Progenitor cell of endocrine pancreas (in vitro differentiated cells): Measurements from ENCODE around the gene SLC25A47. TPM values are rescaled to one million over a fixed set of nuclear protein-coding genes. Genes with fewer than 3 reads are reported as not detected.
"Not testable (repeated sequence)": the region's sequence is repeated elsewhere in the genome, so short reads cannot be mapped to it uniquely, and the experiment has no call there.

ENCODE experiments used
- DNase-seq: peaks from one replicate; pipeline ENCODE4 v3.0.0; 2021; ENCODE audit warnings: low spot score; ENCODE audit not compliant: unreplicated experiment
- H3K27ac Mint-ChIP-seq: 2 replicates; pipeline ENCODE4 v1.8.0; 2021; ENCODE audit warnings: mild to moderate bottlenecking, moderate library complexity, mixed read lengths
- H3K27me3 Mint-ChIP-seq: 2 replicates; pipeline ENCODE4 v1.8.0; 2021; ENCODE audit warnings: mixed read lengths
- H3K36me3 Mint-ChIP-seq: 2 replicates; pipeline ENCODE4 v1.8.0; 2022; ENCODE audit warnings: mixed read lengths; ENCODE audit not compliant: insufficient read depth
- H3K4me1 Mint-ChIP-seq: 2 replicates; pipeline ENCODE4 v1.8.0; 2021; ENCODE audit warnings: low read depth, mixed read lengths
- H3K4me3 Mint-ChIP-seq: 2 replicates; pipeline ENCODE4 v1.8.0; 2021; ENCODE audit warnings: low read depth, mild to moderate bottlenecking, moderate library complexity, mixed read lengths
- H3K9me3 Mint-ChIP-seq: 2 replicates; pipeline ENCODE4 v1.8.0; 2021; ENCODE audit warnings: low read depth, mixed read lengths
- CTCF ChIP-seq: fragments of 200-600 bp; sonication (generic); IDR thresholded peaks from one replicate; pipeline ENCODE4 v1.5.0; 2021; ENCODE audit warnings: antibody characterized with exemption, mild to moderate bottlenecking; ENCODE audit not compliant: unreplicated experiment
- total RNA-seq: library from RNA; stranded (reverse); gene quantifications from 2 replicates; pipeline ENCODE4 v1.2.1, GENCODE V29; 2021

SLC25A47 gene
- total RNA-seq, 1 donor from 2014 or later = not detected

GRCh38 chr14:100287202-100287997 is 35.7 kb upstream of the SLC25A47 start:
- Mint-ChIP-seq H3K27me3 (no peaks in the 10 kb centered on the region), H3K27ac (no peak overlapping the region), H3K4me1 (peaks cover 9% of the 10 kb centered on the region), H3K4me3 (peak overlapping the region; percentile 31), H3K9me3 (no peaks in the 10 kb centered on the region), H3K36me3 (no peaks in the 10 kb centered on the region)
- no peak for DNase-seq
- TF ChIP-seq CTCF = no peak

- not testable (repeated sequence) for DNase-seq, H3K27me3 Mint-ChIP-seq, H3K4me1 Mint-ChIP-seq, H3K27ac Mint-ChIP-seq, H3K9me3 Mint-ChIP-seq, H3K4me3 Mint-ChIP-seq, H3K36me3 Mint-ChIP-seq
Observed at GRCh38 chr14:100287998-100288295, 35.2 kb upstream of the SLC25A47 start.

- Mint-ChIP-seq H3K36me3 (peaks cover 2% of the 10 kb centered on the region), H3K4me1 (peaks cover 9% of the 10 kb centered on the region), H3K27me3 (no peaks in the 10 kb centered on the region), H3K4me3 (no peak overlapping the region), H3K9me3 (no peaks in the 10 kb centered on the region), H3K27ac (no peak overlapping the region)
- DNase-seq = no peak
- no peak for TF ChIP-seq CTCF
Observed at GRCh38 chr14:100288382-100289185, 34.6 kb upstream of the SLC25A47 start.

GRCh38 chr14:100289916-100290606 is 33.1 kb upstream of the SLC25A47 start:
- H3K27me3 Mint-ChIP-seq = no peaks in the 10 kb centered on the region
- H3K36me3 Mint-ChIP-seq = peaks cover 2% of the 10 kb centered on the region
- no peak for DNase-seq
- peaks cover 3% of the 10 kb centered on the region for H3K4me1 Mint-ChIP-seq
- TF ChIP-seq CTCF = no peak
- no peak overlapping the region for H3K4me3 Mint-ChIP-seq
- no peak overlapping the region for H3K27ac Mint-ChIP-seq
- no peaks in the 10 kb centered on the region for H3K9me3 Mint-ChIP-seq

- peaks cover 3% of the 10 kb centered on the region for H3K4me1 Mint-ChIP-seq
- H3K27me3 Mint-ChIP-seq = no peaks in the 10 kb centered on the region
- no peak for TF ChIP-seq CTCF
- H3K4me3 Mint-ChIP-seq = no peak overlapping the region
- DNase-seq = no peak
- peaks cover 2% of the 10 kb centered on the region for H3K36me3 Mint-ChIP-seq
- H3K27ac Mint-ChIP-seq = peak overlapping the region; percentile 37
- no peaks in the 10 kb centered on the region for H3K9me3 Mint-ChIP-seq
Observed at GRCh38 chr14:100290607-100291304, 32.4 kb upstream of the SLC25A47 start.
